H9 (cell line): ENCODE data around the gene NOLC1. TPM values are rescaled to one million over a fixed set of nuclear protein-coding genes. Genes with fewer than 3 reads are reported as not detected.

Experiments
- DNase-seq: peaks from one replicate; pipeline ENCODE4 v3.0.0-alpha.2; 2017
- H2AFZ ChIP-seq: one replicate; pipeline ENCODE4 v1.6.1; 2013; ENCODE audit warnings: mild to moderate bottlenecking, low read length, control low read depth, moderate library complexity
- H2AK5ac ChIP-seq: 2 replicates; pipeline ENCODE4 v1.6.1; 2013; ENCODE audit warnings: low read length, control low read depth, mixed read lengths; ENCODE audit not compliant: insufficient read length
- H2BK120ac ChIP-seq: one replicate; pipeline ENCODE4 v1.6.1; 2013; ENCODE audit warnings: low read depth, mild to moderate bottlenecking, low read length, control low read depth, inconsistent platforms; ENCODE audit not compliant: poor library complexity, severe bottlenecking
- H2BK12ac ChIP-seq: 2 replicates; pipeline ENCODE4 v1.6.1; 2013; ENCODE audit warnings: low read length, control low read depth, mixed read lengths, low read depth; ENCODE audit not compliant: insufficient read length
- H2BK15ac ChIP-seq: 2 replicates; pipeline ENCODE4 v1.6.1; 2013; ENCODE audit warnings: low read depth, low read length, control low read depth
- H2BK20ac ChIP-seq: one replicate; pipeline ENCODE4 v1.6.1; 2013; ENCODE audit warnings: low read depth, mild to moderate bottlenecking, low read length, control low read depth, inconsistent platforms; ENCODE audit not compliant: poor library complexity, severe bottlenecking
- H2BK5ac ChIP-seq: 2 replicates; pipeline ENCODE4 v1.6.1; 2013; ENCODE audit warnings: low read length, control low read depth, mixed read lengths; ENCODE audit not compliant: insufficient read length
- H3K14ac ChIP-seq: 2 replicates; pipeline ENCODE4 v1.6.1; 2013; ENCODE audit warnings: low read length, control low read depth; ENCODE audit not compliant: insufficient read depth
- H3K18ac ChIP-seq: 2 replicates; pipeline ENCODE4 v1.6.1; 2013; ENCODE audit warnings: low read depth, mild to moderate bottlenecking, mixed read lengths, low read length, control low read depth; ENCODE audit not compliant: insufficient read length
- H3K23ac ChIP-seq: 2 replicates; pipeline ENCODE4 v1.6.1; 2013; ENCODE audit warnings: low read length, control low read depth, mixed read lengths, low read depth; ENCODE audit not compliant: insufficient read length
- H3K23me2 ChIP-seq: 2 replicates; pipeline ENCODE4 v1.6.1; 2013; ENCODE audit warnings: low read depth, mild to moderate bottlenecking, mixed read lengths, low read length, control low read depth; ENCODE audit not compliant: insufficient read length, poor library complexity, severe bottlenecking
- H3K27ac ChIP-seq: 2 replicates; pipeline ENCODE4 v1.5.1; 2013; ENCODE audit warnings: low read length, control low read depth, mixed read lengths, low read depth; ENCODE audit not compliant: insufficient read length
- H3K27me3 ChIP-seq: 2 replicates; pipeline ENCODE4 v1.6.1; 2013; ENCODE audit warnings: low read length, control low read depth, inconsistent platforms; ENCODE audit not compliant: insufficient read depth
- H3K4ac ChIP-seq: 2 replicates; pipeline ENCODE4 v1.6.1; 2013; ENCODE audit warnings: low read depth, mild to moderate bottlenecking, control low read depth, inconsistent platforms, low read length, moderate library complexity
- H3K4me1 ChIP-seq: 2 replicates; pipeline ENCODE4 v1.6.1; 2013; ENCODE audit warnings: low read length, control low read depth, inconsistent platforms; ENCODE audit not compliant: insufficient read depth
- H3K4me2 ChIP-seq: 2 replicates; pipeline ENCODE4 v1.6.1; 2013; ENCODE audit warnings: low read length, control low read depth, mixed read lengths; ENCODE audit not compliant: insufficient read length, insufficient read depth
- H3K56ac ChIP-seq: 2 replicates; pipeline ENCODE4 v1.6.1; 2013; ENCODE audit warnings: low read depth, mild to moderate bottlenecking, mixed read lengths, low read length, control low read depth; ENCODE audit not compliant: insufficient read length
- H3K79me1 ChIP-seq: 2 replicates; pipeline ENCODE4 v1.6.1; 2013; ENCODE audit warnings: low read depth, mild to moderate bottlenecking, moderate library complexity, low read length, control low read depth, inconsistent platforms; ENCODE audit not compliant: insufficient read depth, poor library complexity, severe bottlenecking
- H3K79me2 ChIP-seq: 2 replicates; pipeline ENCODE4 v1.6.1; 2013; ENCODE audit warnings: low read length, control low read depth, inconsistent platforms; ENCODE audit not compliant: insufficient read depth
- H3K9ac ChIP-seq: 2 replicates; pipeline ENCODE4 v1.6.1; 2013; ENCODE audit warnings: low read length, control low read depth, mixed read lengths; ENCODE audit not compliant: insufficient read length; ENCODE audit errors: extremely low read depth
- H3K9me3 ChIP-seq: one replicate; pipeline ENCODE4 v1.6.1; 2013; ENCODE audit warnings: low read depth, low read length, inconsistent platforms; ENCODE audit not compliant: control insufficient read depth
- H3T11ph ChIP-seq: one replicate; pipeline ENCODE4 v1.6.1; 2013; ENCODE audit warnings: mild to moderate bottlenecking, low read length, control low read depth, inconsistent platforms
- H4K20me1 ChIP-seq: one replicate; pipeline ENCODE4 v1.6.1; 2013; ENCODE audit not compliant: control insufficient read depth, insufficient read length, insufficient read depth
- H4K5ac ChIP-seq: 2 replicates; pipeline ENCODE4 v1.6.1; 2013; ENCODE audit warnings: low read depth, mild to moderate bottlenecking, mixed read lengths, low read length, control low read depth; ENCODE audit not compliant: insufficient read length
- H4K8ac ChIP-seq: replicated peaks from 2 replicates; pipeline ENCODE4 v1.6.1; 2013; ENCODE audit warnings: low read length, control low read depth, mixed read lengths, low read depth; ENCODE audit not compliant: insufficient read length
- H4K91ac ChIP-seq: 2 replicates; pipeline ENCODE4 v1.6.1; 2013; ENCODE audit warnings: low read depth, mild to moderate bottlenecking, moderate library complexity, mixed read lengths, low read length, control low read depth; ENCODE audit not compliant: insufficient read length
- H3K27ac Mint-ChIP-seq, 3 experiments: 2 replicates in 2 of 3; 3 replicates in 1 of 3; pipeline ENCODE4 v1.8.0; 2020 to 2021; ENCODE audit warnings: mixed read lengths in 3 of 3, mild to moderate bottlenecking in 1 of 3, moderate library complexity in 1 of 3
- H3K27me3 Mint-ChIP-seq: 2 replicates; pipeline ENCODE4 v1.8.0; 2021; ENCODE audit warnings: low read depth, mild to moderate bottlenecking, moderate library complexity, mixed read lengths
- H3K36me3 Mint-ChIP-seq, 3 experiments: 2 replicates in 2 of 3; 3 replicates in 1 of 3; pipeline ENCODE4 v1.8.0; 2020 to 2021; ENCODE audit warnings: low read depth in 3 of 3, mixed read lengths in 3 of 3; ENCODE audit not compliant: insufficient read depth in 1 of 3
- H3K4me1 Mint-ChIP-seq, 2 experiments: 2 replicates each; pipeline ENCODE4 v1.8.0; 2020; ENCODE audit warnings: mixed read lengths in 2 of 2
- H3K4me3 Mint-ChIP-seq, 2 experiments: 2 replicates in 1 of 2; 3 replicates in 1 of 2; pipeline ENCODE4 v1.8.0; 2020 to 2021; ENCODE audit warnings: mild to moderate bottlenecking in 2 of 2, mixed read lengths in 2 of 2, moderate library complexity in 1 of 2
- H3K9me3 Mint-ChIP-seq, 2 experiments: 2 replicates in 1 of 2; 3 replicates in 1 of 2; pipeline ENCODE4 v1.8.0; 2020; ENCODE audit warnings: mild to moderate bottlenecking in 2 of 2, mixed read lengths in 2 of 2, moderate library complexity in 1 of 2
- WGBS: extraction: QIAGEN DNeasy Blood & Tissue Kit; methylation state at CpG from one replicate; pipeline ENCODE4 v1.1.7; 2013; ENCODE audit warnings: missing lambda C conversion rate, low lambda C conversion rate, mixed read lengths; ENCODE audit not compliant: insufficient read length; ENCODE audit errors: extremely low coverage; 5-methylcytosine and 5-hydroxymethylcytosine counted together
- total RNA-seq: library from RNA; stranded (reverse); gene quantifications from 2 replicates; pipeline ENCODE4 v1.2.1, GENCODE V29; 2021
- TF ChIP-seq, protein P1 (sequence below): fragments of 200-600 bp; sonication (generic); conservative IDR thresholded peaks from 3 replicates; pipeline ENCODE4 v1.8.0; 2021; ENCODE audit warnings: antibody characterized with exemption, mild to moderate bottlenecking

The NOLC1 gene
- total RNA-seq, 1 experiment from 2014 or later, result 171 TPM

DNA sequence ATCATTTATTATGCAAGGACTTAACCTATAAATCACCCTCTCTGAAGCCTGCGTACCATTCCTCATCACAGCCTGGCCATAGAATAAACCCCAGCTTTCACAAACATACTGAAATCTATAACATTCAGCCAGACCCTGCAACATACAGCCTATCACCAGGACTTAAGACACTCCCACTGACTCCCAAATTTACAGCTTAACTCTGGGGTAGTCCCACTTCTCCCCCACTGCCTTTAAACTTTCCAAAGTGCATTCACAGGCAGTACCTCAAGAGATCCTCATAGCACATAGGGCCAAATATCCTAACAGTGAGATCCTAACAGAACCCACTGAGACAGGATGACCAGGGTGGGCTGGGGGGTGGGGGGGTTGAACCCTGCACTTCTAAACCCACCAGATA, 35.5 kb upstream of the NOLC1 start:
- H3K27ac ChIP-seq, result no peak overlapping the region
- no peak overlapping the region for H2BK12ac ChIP-seq
- Mint-ChIP-seq H3K36me3 (peaks cover 0 to 6% (median 4%) of the 10 kb centered on the region in 3 experiments), H3K9me3 (no peaks in the 10 kb centered on the region), H3K4me3 (peak overlapping the region in 1 of 2 experiments; percentile 93; a peak in 4 of 5 replicates), H3K4me1 (peaks cover 68 to 69% of the 10 kb centered on the region in 2 experiments), H3K27me3 (no peaks in the 10 kb centered on the region), H3K27ac (peak overlapping the region in 2 of 3 experiments; percentile 21 to 82; a peak in 5 of 7 replicates)
- H3K4me2 ChIP-seq, result peak overlapping the region; percentile 72
- no peak overlapping the region for H2AK5ac ChIP-seq
- H3K79me1 ChIP-seq, result peaks cover 8% of the 10 kb centered on the region
- no peak overlapping the region for H2BK120ac ChIP-seq
- no peak overlapping the region for H3K4ac ChIP-seq
- H3K14ac ChIP-seq, result no peak overlapping the region
- no peak overlapping the region for H4K91ac ChIP-seq
- no peak overlapping the region for H4K5ac ChIP-seq
- H2AFZ ChIP-seq, result no peak overlapping the region
- no CpG with 5 or more reads among the region's 1 CpG for WGBS
- H3K9ac ChIP-seq, result no peak overlapping the region
- H2BK5ac ChIP-seq, result no peak overlapping the region
- no peak overlapping the region for H3K23ac ChIP-seq
- no peak overlapping the region for H3K56ac ChIP-seq
- H4K8ac ChIP-seq, result no peak overlapping the region
- DNase-seq, result no peak
- no peak overlapping the region for H2BK15ac ChIP-seq
- peaks cover 32% of the 10 kb centered on the region; the same call in 1 of the 2 replicates for H3K79me2 ChIP-seq
- H3K4me1 ChIP-seq, result peaks cover 19% of the 10 kb centered on the region
- H3T11ph ChIP-seq, result no peak overlapping the region
- H4K20me1 ChIP-seq, result peaks cover 3% of the 10 kb centered on the region
- H3K18ac ChIP-seq, result no peak overlapping the region
- TF ChIP-seq, protein P1, sequence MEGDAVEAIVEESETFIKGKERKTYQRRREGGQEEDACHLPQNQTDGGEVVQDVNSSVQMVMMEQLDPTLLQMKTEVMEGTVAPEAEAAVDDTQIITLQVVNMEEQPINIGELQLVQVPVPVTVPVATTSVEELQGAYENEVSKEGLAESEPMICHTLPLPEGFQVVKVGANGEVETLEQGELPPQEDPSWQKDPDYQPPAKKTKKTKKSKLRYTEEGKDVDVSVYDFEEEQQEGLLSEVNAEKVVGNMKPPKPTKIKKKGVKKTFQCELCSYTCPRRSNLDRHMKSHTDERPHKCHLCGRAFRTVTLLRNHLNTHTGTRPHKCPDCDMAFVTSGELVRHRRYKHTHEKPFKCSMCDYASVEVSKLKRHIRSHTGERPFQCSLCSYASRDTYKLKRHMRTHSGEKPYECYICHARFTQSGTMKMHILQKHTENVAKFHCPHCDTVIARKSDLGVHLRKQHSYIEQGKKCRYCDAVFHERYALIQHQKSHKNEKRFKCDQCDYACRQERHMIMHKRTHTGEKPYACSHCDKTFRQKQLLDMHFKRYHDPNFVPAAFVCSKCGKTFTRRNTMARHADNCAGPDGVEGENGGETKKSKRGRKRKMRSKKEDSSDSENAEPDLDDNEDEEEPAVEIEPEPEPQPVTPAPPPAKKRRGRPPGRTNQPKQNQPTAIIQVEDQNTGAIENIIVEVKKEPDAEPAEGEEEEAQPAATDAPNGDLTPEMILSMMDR, result no peak
- H2BK20ac ChIP-seq, result no peak overlapping the region
- no peaks in the 10 kb centered on the region for H3K9me3 ChIP-seq
- no peaks in the 10 kb centered on the region for H3K27me3 ChIP-seq
- H3K23me2 ChIP-seq, result peaks cover 30% of the 10 kb centered on the region
